ENCODE measurements around the gene ZCCHC24.

The ZCCHC24 gene

GRCh38 chr10:79355420-79356017 lies 89.9 kb downstream of the ZCCHC24 start:
- DNase-seq = no peak

GRCh38 chr10:79354615-79355014 lies 90.8 kb downstream of the ZCCHC24 start:
- DNase-seq = no peak

- DNase-seq = no peak
These were observed 91.3 kb downstream of the ZCCHC24 start for GRCh38 chr10:79354141-79354540.

- no peak for DNase-seq
These were observed 91.7 kb downstream of the ZCCHC24 start for GRCh38 chr10:79353726-79354125.

GRCh38 chr10:79353000-79353406 lies 92.4 kb downstream of the ZCCHC24 start:
- DNase-seq = no peak

- no peak for DNase-seq
These were observed 93.2 kb downstream of the ZCCHC24 start for GRCh38 chr10:79352035-79352877.

GRCh38 chr10:79351332-79351731 lies 94.1 kb downstream of the ZCCHC24 start:
- no peak for DNase-seq

GRCh38 chr10:79350407-79351154 lies 94.8 kb downstream of the ZCCHC24 start:
- DNase-seq = no peak

GRCh38 chr10:79349766-79350406 lies 95.5 kb downstream of the ZCCHC24 start:
- no peak for DNase-seq

- DNase-seq = no peak
These were observed 96.3 kb downstream of the ZCCHC24 start for GRCh38 chr10:79349072-79349491.

GRCh38 chr10:79348640-79348988 lies 96.8 kb downstream of the ZCCHC24 start:
- DNase-seq = no peak

- peak; percentile 8 for DNase-seq
These were observed 97.4 kb downstream of the ZCCHC24 start for GRCh38 chr10:79347894-79348639.

- peak; percentile 87 for DNase-seq
These were observed 98.1 kb downstream of the ZCCHC24 start, which contains the start of gene PPIF for GRCh38 chr10:79347226-79347893. Gene PPIF, plus strand, starts transcription at chr10:79347469. Its CDS starts 80 bp downstream, at chr10:79347549.

- no peak for DNase-seq
These were observed 98.8 kb downstream of the ZCCHC24 start for GRCh38 chr10:79346388-79347225.

GRCh38 chr10:79346012-79346340 lies 99.4 kb downstream of the ZCCHC24 start:
- DNase-seq = no peak

- no peak for DNase-seq
These were observed 100.0 kb downstream of the ZCCHC24 start for GRCh38 chr10:79345241-79346011.

GRCh38 chr10:79344502-79345195 lies 100.8 kb downstream of the ZCCHC24 start:
- no peak for DNase-seq

- DNase-seq = no peak
These were observed 102.4 kb downstream of the ZCCHC24 start for GRCh38 chr10:79342811-79343561.

- DNase-seq = no peak
These were observed 103.1 kb downstream of the ZCCHC24 start for GRCh38 chr10:79342295-79342761.

Measured in amniotic stem cell (primary cell).